Body of pancreas (tissue), 4 donors: ENCODE results near the gene DCP1A.

Experiments used
- CTCF ChIP-seq, 7 experiments: fragments of 450-650 bp in 4 of 7; fragments of 200-600 bp in 3 of 7; sonication (generic) in 3 of 7; IDR thresholded peaks; one replicate each; pipeline ENCODE4 v1.5.1; 2016 to 2019; ENCODE audit warnings: antibody characterized with exemption in 7 of 7
- POLR2A ChIP-seq, 3 donors: fragments of 450-650 bp; IDR thresholded peaks; one replicate each; pipeline ENCODE4 v1.6.1; 2016; ENCODE audit warnings: antibody characterized with exemption in 3 of 3, mild to moderate bottlenecking in 2 of 3

GRCh38 chr3:53379898-53380297, 32.6 kb upstream of the DCP1A start:
- TF ChIP-seq CTCF (IDR thresholded peaks at IDR 0.05) (no peak), POLR2A (IDR thresholded peaks at IDR 0.05) (no peak)
